GM19193 (cell line): ENCODE measurements around the gene MOGAT3.

ENCODE experiments used
- POLR2A ChIP-seq: IDR thresholded peaks from 4 replicates; pipeline ENCODE4 v1.6.1; 2011; ENCODE audit not compliant: insufficient read depth, insufficient read length; ENCODE audit errors: extremely low read depth

MOGAT3 gene

GRCh38 chr7:101172854-101173751 lies 27.7 kb downstream of the MOGAT3 start:
- no peak for TF ChIP-seq POLR2A

GRCh38 chr7:101172005-101172853 lies 28.6 kb downstream of the MOGAT3 start:
- TF ChIP-seq POLR2A, result no peak

- no peak for TF ChIP-seq POLR2A
These were observed 29.4 kb downstream of the MOGAT3 start for GRCh38 chr7:101171442-101171837.

GRCh38 chr7:101170617-101171441 lies 30.0 kb downstream of the MOGAT3 start:
- TF ChIP-seq POLR2A, result no peak

GRCh38 chr7:101169838-101170551 lies 30.8 kb downstream of the MOGAT3 start:
- TF ChIP-seq POLR2A, result no peak

GRCh38 chr7:101169110-101169837 lies 31.6 kb downstream of the MOGAT3 start:
- TF ChIP-seq POLR2A, result no peak

GRCh38 chr7:101168412-101169049 lies 32.3 kb downstream of the MOGAT3 start:
- no peak for TF ChIP-seq POLR2A

GRCh38 chr7:101167645-101168411 lies 33.0 kb downstream of the MOGAT3 start:
- TF ChIP-seq POLR2A, result no peak

- no peak for TF ChIP-seq POLR2A
These were observed 33.8 kb downstream of the MOGAT3 start for GRCh38 chr7:101166909-101167644.

- TF ChIP-seq POLR2A, result no peak
These were observed 34.3 kb downstream of the MOGAT3 start for GRCh38 chr7:101166648-101166908.

GRCh38 chr7:101165958-101166647 lies 34.7 kb downstream of the MOGAT3 start:
- TF ChIP-seq POLR2A, result no peak

GRCh38 chr7:101165075-101165957 lies 35.5 kb downstream of the MOGAT3 start, which contains the start of gene VGF:
TSS of gene VGF (minus strand) at chr7:101165569. CDS start at chr7:101164843, 726 bp downstream.
- TF ChIP-seq POLR2A, result no peak
